Measurements from ENCODE around the gene HOXB4.

GRCh38 chr17:48563385-48563838, 14.7 kb downstream of the HOXB4 start:
- TF ChIP-seq CTCF (IDR thresholded peaks at IDR 0.05; ENCODE audit: insufficient read depth, low read length, poor library complexity, severe bottlenecking) (no peak), EZH2phosphoT487 (conservative IDR thresholded peaks at IDR 0.05; ENCODE audit: low read length) (no peak)
